NCI-H146 (cell line): ENCODE results near the gene TPM1.
"Not testable (repeated sequence)": the region's sequence is repeated elsewhere in the genome, so short reads cannot be mapped to it uniquely, and the experiment has no call there.

Experiments used
- DNase-seq: peaks from one replicate; lab custom pipeline; 2025; lab: John Stamatoyannopoulos, UW

Gene TPM1

DNA sequence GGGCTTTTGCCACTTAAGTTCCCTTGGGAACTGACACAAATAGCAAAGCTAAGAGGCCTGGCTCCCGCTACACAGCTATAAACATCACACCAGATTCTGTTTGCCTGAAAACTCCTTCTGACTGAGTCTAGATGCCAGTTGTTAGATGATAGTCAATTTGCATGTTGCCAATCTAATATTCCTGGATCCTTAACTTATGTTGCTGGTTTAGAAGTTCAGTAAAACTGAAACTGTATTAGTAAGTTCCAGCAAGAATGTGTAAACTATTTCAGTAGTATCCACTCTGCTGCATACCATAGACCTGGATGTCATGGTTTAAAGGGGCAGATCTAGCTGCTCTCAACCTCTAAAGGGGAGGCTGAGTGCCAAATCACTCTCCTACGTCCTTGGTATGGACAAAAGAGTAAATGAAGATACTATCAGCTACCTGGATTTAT is 52.0 kb downstream of the TPM1 start:
- DNase-seq, result no peak

DNA sequence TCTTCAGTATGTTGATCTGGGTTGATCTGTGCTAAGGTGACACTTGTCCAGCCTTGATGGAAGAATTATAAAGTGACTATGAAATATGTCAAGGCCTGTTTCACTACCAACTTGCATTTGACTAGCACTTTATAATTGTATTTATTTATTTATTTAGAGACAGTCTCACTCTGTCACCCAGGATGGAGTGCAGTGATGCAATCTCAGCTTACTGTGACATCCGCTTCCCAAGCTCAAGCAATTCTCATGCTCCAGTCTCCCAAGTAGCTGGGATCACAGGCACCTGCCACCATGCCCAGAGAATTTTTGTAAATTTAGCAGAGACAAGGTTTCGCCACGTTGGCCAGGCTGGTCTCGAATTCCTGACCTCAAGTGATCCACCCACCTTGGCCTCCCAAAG is 53.6 kb downstream of the TPM1 start:
- no peak for DNase-seq

DNA sequence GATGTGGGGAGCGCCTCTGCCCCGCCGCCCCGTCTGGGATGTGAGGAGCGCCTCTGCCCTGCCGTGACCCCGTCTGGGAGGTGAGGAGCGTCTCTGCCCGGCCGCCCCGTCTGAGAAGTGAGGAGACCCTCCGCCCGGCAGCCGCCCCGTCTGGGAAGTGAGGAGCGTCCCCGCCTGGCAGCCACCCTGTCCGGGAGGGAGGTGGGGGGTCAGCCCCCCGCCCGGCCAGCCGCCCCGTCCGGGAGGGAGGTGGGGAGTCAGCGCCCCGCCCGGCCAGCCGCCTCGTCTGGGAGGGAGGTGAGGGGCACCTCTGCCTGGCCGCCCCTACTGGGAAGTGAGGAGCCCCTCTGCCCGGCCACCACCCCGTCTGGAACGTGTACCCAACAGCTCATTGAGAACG is 56.4 kb downstream of the TPM1 start:
- not testable (repeated sequence) for DNase-seq

DNA sequence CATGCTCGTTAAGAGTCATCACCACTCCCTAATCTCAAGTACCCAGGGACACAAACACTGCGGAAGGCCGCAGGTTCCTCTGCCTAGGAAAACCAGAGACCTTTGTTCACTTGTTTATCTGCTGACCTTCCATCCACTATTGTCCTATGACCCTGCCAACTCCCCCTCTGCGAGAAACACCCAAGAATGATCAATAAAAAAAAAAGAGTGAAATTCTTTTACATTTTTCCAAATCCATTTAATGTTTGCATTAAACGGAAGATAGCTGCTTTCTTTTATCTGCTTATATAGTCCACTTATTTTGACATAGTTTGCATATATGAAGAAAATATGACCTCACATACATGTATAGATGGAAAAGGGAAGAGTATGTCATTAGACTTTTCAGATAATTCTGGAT is 57.0 kb downstream of the TPM1 start:
- DNase-seq, result not testable (repeated sequence)

DNA sequence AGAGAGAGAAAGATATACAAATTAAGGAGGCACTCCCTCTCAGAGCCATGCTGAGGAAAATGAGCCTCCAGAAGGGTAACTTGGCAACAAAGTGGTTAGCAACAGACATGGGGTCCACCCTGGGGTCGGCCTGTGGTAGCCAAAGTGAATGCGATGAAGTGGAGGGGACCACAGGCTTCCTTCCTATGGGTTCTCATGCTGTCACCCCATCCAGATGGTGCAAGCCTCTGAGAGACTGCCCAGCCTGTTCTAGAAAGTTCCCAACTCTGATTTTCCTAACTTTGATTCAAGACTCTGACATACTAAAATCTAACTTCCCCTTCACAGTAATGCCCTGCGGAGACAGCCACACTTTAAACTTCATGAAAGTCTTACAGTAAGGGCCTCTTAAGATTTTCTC is 60.9 kb downstream of the TPM1 start:
- no peak for DNase-seq

DNA sequence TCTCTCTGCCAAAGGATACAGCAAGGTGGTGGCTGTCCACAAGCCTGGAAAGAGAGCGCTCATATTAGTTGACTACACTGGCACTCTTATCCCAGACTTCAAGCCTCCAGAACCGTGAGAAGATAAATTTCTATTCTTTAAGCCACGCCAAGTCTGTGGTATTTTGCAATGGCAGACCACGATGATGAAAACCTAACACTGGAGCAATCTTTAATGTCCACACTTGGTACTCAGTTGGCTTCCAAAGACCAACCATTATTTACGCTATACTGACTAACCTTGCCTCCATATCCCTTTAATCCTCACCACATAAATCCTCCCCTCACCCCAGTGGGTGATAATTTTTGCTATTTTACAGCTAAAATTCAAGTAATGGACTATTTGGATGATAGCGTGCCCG is 62.2 kb downstream of the TPM1 start:
- DNase-seq, result no peak

DNA sequence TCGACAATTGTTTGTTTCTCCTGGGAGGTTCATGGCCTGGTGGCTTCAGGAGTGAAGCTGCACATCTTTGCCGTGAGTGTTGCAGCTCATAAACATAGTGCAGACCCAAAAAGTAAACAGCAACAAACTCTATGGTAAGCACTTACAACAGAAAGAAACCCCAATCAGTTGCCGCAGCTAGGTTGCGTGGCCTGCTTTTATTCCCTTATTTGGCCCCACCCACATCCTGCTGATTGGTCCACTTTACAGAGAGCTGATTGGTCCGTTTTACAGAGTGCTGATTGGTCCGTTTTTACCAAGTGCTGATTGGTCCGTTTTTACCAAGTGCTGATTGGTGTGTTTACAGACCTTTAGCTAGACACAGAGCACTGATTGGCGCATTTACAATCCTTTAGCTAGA is 62.8 kb downstream of the TPM1 start:
- not testable (repeated sequence) for DNase-seq

DNA sequence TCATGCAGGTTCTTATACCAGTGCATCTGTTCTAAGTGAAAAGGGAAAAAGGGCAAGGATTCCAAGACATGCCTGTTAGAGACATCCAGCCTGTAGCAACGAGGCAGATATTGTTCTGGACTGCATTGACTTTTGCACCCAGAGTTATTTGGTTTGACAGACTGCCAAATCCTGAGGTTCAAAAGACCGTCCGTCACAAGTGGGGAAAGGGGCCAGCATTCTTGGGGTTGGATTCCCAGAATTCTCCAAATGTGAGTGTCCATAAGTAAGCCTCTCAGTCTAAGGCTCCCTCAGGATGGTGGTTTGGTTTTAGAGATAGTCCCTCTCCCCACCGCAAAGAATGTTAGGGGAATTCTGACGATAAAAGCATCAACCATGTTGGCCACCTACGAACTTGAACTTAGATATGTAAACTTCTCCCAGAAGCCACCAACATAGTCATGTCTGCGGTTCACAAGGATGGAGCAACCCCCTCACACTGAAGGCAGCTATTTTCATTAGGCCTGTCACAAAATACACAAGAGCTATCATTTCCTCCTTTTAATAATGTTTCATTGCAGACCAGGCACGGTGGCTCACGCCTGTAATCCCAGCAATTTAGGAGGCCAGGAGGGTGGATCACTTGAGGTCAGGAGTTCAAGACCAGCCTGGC is 65.5 kb downstream of the TPM1 start:
- no peak for DNase-seq

DNA sequence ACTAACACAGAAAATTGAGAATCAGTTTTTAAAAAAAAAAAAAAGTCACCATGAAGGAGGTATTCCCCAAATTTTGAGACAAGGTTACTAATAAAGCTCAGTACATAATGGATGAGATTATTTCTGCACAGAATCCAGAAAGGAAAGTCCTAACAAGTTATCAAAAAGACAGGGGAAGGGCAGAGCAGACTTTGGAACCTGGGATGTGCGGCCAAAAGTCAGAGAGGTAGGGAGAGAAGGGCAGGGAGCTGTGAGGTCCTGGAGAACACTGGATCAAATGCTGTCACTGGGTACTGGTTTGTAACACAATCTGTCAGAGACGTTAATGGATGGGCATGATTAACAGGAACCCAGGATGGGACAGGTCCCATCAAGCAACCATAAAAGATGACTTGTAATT is 67.0 kb downstream of the TPM1 start:
- no peak for DNase-seq

DNA sequence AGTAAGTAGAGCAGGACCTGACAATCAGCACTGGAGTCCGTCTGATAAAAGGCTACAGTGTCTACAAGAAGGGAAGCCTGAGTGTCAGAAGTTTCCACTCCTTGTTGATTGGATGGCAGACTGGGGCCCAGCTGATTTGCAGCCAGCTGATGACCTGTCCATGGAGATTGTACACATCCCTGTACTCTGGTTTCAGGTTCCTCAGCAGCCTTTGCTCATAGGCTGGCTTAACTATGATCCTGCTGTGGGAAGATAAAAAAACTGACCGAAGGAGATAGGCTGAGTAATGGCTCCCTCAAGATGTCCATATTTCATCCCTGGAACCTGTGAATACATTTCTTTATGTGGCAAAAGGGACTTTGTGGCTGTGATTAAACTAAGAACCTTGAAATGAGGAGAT is 67.4 kb downstream of the TPM1 start:
- DNase-seq, result no peak

DNA sequence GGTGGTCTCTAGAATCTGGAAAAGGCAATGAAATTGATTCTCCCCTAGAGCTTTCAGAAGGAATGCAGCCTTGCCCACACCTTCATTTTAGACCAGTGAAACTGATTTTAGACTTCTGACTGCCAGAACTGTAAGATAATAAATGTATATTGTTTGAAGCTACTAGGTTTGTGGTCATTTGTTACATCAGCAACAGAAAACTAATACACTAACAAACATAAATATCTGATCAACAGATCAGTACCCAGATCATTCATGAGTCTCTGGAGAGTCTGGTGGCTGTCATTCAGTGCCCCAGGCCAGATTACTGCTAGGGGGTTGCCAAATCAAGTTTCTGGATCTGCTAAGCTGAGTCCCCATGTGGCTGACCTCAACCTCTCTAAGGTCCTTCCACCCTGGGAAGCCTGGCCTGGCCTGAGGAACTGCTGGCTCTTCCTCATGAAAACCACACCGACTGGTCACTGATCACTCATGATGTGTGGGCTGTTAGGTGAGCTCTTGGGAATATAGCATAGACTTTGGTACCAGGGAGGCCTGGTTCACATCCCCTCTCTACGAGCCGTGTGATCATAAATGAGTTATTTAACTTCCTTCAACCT is 68.0 kb downstream of the TPM1 start:
- no peak for DNase-seq

DNA sequence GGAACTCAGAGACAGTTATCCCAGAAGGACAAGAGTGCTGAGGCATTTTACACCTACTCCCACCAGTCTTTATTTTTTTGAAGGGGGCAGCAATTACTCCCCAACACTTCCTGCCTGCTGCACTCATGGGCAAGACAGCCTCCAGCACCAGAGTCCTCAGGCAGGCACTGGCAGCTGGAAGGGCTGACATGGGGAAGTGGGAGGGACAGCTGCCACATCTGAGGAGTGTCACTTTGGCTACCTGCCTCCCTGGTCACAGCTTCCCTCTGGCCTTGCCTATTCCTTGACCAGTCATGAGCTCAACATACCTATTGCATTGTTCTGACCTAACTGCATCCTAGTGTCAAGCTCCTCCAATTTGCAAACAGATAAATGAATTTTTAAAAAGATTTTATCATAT is 68.9 kb downstream of the TPM1 start:
- no peak for DNase-seq

DNA sequence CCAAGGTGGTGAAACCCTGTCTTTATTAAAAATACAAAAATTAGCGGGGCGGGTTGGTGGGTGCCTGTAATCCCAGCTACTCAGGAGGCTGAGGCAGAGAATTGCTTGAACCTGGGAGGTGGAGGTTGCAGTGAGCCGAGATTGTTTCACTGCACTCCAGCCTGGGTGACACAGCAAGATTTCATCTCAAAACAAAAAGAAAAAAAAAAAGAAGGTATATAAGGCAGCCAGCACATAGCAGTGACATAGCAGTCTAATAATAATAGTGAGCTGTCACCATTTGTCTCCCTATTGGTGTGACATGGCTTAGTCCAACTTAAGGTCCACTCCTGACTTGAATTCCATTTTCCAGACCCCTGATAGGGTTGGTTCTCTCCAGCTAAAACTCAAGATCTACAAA is 70.3 kb downstream of the TPM1 start:
- DNase-seq, result no peak

DNA sequence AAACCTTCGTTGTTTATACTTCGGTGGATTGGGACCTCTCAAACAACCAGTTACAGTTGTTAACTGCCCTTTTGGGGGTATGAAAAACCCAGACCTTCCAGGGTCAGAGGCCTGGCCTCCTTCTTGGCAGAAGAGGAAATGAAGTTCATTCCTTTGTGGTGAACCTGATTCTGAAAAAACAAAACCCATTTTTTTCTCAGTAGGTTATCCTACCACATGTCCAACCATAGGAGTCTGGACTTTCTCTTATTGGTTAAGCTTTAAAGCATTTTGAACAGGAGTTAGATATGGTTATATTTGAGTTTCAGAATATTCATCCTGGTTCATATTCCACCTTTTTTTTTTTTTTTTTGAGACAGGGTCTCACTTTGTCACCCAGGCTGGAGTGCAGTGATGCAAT is 71.9 kb downstream of the TPM1 start:
- DNase-seq, result no peak
